RWPE1 (cell line): Measurements from ENCODE around the gene ARAP2.

Experiments used
- CTCF ChIA-PET: fragments of 350-600 bp; sonication (Branson Sonifier 250); formaldehyde crosslinking; extraction: SDS; loops from one replicate; lab custom pipeline; 2021; lab: Yijun Ruan, JAX
- POLR2A ChIA-PET: fragments of 400-600 bp; formaldehyde crosslinking; extraction: SDS; loops from one replicate; lab custom pipeline; 2020; ENCODE audit warnings: antibody characterized with exemption; ENCODE audit not compliant: low non-redundant PET; lab: Yijun Ruan, JAX
- DNase-seq: peaks from one replicate; pipeline ENCODE4 v3.0.0; 2012; ENCODE audit warnings: low spot score
- H3K27ac ChIP-seq: fragments of 450-650 bp; 2 replicates; pipeline ENCODE4 v1.5.1; 2017
- CTCF ChIP-seq: fragments of 450-650 bp; conservative IDR thresholded peaks from 2 replicates; pipeline ENCODE4 v1.5.1; 2017; ENCODE audit warnings: low read depth, mild to moderate bottlenecking

ARAP2 gene

GRCh38 chr4:36206603-36207311 is 37.6 kb downstream of the ARAP2 start:
- no peak for DNase-seq
- H3K27ac ChIP-seq: no peak overlapping the region
- POLR2A ChIA-PET: no interaction called here
- CTCF ChIA-PET: no interaction called here
- no peak for TF ChIP-seq CTCF

DNA sequence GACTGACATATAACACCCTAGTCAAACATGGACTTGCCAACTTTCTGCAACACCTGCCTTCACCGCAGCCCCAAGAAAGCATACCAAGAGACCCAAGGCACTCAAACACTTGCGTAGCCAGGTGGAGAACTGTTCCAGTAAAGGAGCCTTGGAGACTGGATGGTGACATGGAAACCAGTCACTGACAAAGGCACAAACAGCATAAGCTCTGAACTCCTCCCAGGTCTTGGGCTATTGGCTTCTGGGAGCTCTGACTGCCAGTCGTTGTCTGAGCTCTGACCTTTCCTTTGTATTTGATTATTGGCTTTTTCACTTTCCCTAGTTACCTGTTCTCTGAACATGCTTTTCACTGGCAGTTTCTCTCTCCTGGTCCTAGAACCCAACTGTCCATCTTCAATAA is 38.3 kb downstream of the ARAP2 start:
- no peak overlapping the region for H3K27ac ChIP-seq
- TF ChIP-seq CTCF: no peak
- ChIA-PET CTCF (interaction anchor here (0.8 kb wide), 1 partner anchor 193 kb away, joined by 3 read pairs; no protein-coding TSS in a partner anchor), POLR2A (no interaction called here)
- DNase-seq: no peak

- TF ChIP-seq CTCF: no peak
- CTCF ChIA-PET: interaction anchor here (0.6 kb wide), 2 partner anchors 101 to 201 kb away, joined by 3 to 5 read pairs; no protein-coding TSS in a partner anchor
- POLR2A ChIA-PET: no interaction called here
Observed at GRCh38 chr4:36198861-36199260, 45.5 kb downstream of the ARAP2 start.

GRCh38 chr4:36198068-36198808 is 46.1 kb downstream of the ARAP2 start:
- POLR2A ChIA-PET: no interaction called here
- CTCF ChIA-PET: interaction anchor here (0.6 kb wide), 1 partner anchor 100 kb away, joined by 3 read pairs; no protein-coding TSS in a partner anchor
- TF ChIP-seq CTCF: no peak

More at GRCh38 chr4:36198861-36199260, 45.5 kb downstream of the ARAP2 start:
- DNase-seq: no peak
- H3K27ac ChIP-seq: no peak overlapping the region

GRCh38 chr4:36197501-36197900 is 46.8 kb downstream of the ARAP2 start:
- TF ChIP-seq CTCF: no peak
- H3K27ac ChIP-seq: no peak overlapping the region
- CTCF ChIA-PET: no interaction called here
- POLR2A ChIA-PET: no interaction called here
- no peak for DNase-seq

More at GRCh38 chr4:36198068-36198808, 46.1 kb downstream of the ARAP2 start:
- DNase-seq: no peak
- no peak overlapping the region for H3K27ac ChIP-seq

- CTCF ChIA-PET: no interaction called here
- no peak for DNase-seq
- no peak overlapping the region for H3K27ac ChIP-seq
- POLR2A ChIA-PET: no interaction called here
- TF ChIP-seq CTCF: no peak
Observed at GRCh38 chr4:36196145-36196913, 48.0 kb downstream of the ARAP2 start.
